ENCODE measurements around the gene CSN1S1.
"Not testable (repeated sequence)": the region's sequence is repeated elsewhere in the genome, so short reads cannot be mapped to it uniquely, and the experiment has no call there.

CSN1S1 gene

GRCh38 chr4:69930768-69931167 lies at the start of gene CSN1S1:
TSS of gene CSN1S1 (plus strand) at chr4:69931068. CDS start at chr4:69932556, 1,488 bp downstream.
- no peak for DNase-seq (ENCODE audit: low read depth in 2 of 2)

GRCh38 chr4:69881173-69881773 lies 49.6 kb upstream of the CSN1S1 start:
- no peak for DNase-seq (ENCODE audit: low read depth in 2 of 2)

- DNase-seq (ENCODE audit: low read depth in 2 of 2): no peak
These were observed 48.7 kb upstream of the CSN1S1 start for GRCh38 chr4:69882150-69882549.

DNA sequence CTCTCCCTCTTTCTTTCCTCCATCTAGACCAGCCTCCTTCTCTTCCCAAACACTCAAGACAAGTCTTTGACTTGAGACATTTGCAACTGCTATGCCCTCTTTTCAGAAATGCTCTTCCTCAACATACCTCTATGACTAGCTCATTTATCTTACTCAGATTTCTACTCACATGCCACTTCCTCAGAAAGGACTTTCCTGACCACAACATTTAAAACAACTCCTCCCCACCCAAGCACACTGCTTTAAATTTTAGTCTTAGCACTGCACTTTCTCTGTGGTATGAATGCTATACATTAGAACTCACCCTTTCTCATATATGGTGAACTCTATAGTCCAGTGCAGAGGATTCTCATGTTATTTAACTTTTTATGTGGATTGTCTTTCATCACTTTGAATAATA lies 42.5 kb upstream of the CSN1S1 start:
- no peak for DNase-seq (ENCODE audit: low read depth in 2 of 2)

- DNase-seq (ENCODE audit: low read depth in 2 of 2): no peak
These were observed 36.7 kb upstream of the CSN1S1 start for GRCh38 chr4:69894186-69894585.

DNA sequence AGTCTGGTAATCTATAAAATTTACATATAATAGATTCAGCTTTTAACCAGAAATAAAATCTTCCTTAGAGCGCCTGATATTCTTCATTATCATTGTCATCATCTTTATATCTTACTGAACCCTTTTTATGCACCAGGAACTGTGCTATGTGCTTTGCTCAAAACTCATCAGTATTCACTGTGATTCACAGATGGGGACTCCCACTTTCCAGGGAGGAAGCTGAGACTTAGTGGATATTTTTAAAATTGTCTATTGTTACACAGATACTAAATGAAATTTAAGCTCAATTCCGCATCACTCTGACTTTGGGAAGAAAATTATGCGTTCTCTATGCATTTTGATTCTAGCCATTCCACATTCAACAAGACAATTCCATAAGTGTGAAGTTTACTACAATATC lies 36.1 kb upstream of the CSN1S1 start:
- no peak for DNase-seq (ENCODE audit: low read depth in 2 of 2)

GRCh38 chr4:69896530-69897116 lies 34.2 kb upstream of the CSN1S1 start:
- DNase-seq (ENCODE audit: low read depth in 2 of 2): no peak

DNA sequence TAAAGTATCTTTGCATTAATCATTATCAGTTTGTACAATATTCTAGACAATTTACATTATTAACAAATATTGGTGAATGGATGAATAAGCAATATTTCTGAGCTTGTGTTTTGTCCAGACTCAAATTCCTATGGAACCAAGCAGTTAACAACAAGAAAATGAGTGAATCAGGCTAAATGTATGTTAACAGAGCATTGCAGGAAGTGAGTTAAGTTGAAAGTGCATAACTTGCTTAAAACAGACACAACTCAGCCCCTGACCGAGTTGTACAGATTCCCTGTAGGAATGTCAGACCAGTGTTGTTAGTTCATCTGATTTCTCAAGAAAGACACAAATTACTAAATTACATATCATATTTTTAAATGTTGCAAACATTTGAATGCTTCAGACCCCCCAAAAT lies 23.7 kb upstream of the CSN1S1 start:
- no peak for DNase-seq (ENCODE audit: low read depth in 2 of 2)

DNA sequence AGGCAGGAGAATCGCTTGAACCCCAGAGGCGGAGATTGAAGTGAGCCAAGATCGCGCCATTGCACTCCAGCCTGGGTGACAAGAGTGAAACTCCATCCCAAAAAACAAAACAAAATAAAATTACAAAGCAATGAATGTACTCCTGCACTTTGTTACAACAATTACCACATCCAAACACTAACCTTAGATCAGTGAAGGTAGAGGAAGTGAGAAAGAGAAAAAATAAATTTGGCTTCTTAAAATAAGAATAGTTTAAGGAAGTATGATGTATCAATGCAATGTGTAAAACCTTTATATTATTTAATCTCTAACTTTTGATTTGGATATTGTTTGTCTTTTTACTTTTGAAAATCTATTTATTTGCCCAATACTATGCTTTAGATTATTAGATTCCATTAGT lies 21.7 kb upstream of the CSN1S1 start:
- no peak for DNase-seq (ENCODE audit: low read depth in 2 of 2)

DNA sequence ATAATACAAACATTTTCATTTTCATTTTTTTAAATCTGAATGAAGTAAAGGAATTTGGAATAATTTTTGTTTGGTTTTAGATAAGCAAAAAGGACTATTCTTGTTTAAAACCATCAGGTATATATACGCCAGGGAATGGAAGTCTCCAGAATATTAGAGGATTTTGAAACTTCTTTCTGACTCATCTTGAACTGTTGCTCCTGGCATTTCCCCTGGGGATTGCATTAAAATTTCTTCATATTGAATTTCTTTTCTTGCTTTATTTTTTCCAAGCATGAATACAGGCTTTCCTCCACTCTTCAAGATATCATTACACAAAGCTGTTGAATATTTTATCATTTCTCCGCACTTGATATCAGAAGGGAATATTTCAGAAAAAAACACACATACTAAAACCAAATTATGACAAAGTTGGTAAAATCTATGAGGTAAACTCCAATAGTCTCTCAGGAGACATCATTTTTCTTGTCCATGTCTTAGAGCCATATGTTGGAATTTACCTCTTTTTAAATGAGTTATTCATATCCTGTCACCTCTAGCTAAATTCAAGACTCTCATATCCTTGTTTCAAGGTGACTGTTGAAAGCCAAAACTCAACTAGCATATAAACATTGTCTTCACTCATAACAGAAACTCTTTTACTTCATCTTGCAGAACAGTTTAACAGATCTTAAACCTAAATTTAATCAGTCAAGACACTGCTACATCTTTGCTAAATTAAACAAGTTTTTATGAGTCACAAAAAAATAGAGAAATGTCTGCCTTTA lies 20.7 kb upstream of the CSN1S1 start:
- DNase-seq (ENCODE audit: low read depth in 2 of 2): no peak

DNA sequence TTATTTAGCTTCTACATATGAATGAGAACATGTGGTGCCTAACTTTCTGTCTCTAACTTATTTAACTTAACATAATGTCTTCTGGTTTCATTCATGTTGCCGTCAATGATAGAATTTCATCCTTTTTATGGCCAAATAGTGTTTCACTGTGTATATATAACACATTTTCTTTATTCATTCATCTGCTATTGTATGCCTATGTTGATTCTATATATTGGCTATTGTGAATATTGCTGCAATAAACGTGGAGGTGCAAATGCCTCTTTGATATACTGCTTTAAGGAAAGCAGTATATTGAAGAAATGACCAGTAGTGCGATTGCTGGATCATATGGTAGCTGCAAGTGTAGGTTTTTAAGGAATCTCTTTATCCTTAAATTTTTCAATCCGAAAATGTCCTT lies 10.0 kb upstream of the CSN1S1 start:
- DNase-seq (ENCODE audit: low read depth in 2 of 2): no peak

- DNase-seq (ENCODE audit: low read depth in 2 of 2): not testable (repeated sequence)
These were observed 7.0 kb upstream of the CSN1S1 start for GRCh38 chr4:69923782-69924410.

DNA sequence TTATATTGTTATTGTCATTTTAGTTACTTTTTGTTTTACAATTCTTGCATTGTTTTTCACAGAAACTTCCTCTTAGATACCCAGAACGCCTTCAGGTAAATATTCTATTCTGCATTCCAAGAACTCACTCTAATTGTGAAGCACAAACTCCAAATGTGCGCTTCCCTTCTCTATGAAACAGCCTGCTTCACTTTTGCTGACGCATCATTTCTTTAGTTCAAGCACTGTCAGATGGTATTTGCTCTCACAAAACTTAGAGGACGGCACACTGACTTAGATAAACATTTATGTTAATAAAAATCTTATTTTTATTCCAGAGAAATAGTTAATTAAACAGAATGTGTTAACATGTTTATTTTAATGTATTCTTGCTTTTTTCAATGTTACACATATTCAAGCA lies 3.3 kb downstream of the CSN1S1 start:
- no peak for DNase-seq (ENCODE audit: low read depth in 2 of 2)

DNA sequence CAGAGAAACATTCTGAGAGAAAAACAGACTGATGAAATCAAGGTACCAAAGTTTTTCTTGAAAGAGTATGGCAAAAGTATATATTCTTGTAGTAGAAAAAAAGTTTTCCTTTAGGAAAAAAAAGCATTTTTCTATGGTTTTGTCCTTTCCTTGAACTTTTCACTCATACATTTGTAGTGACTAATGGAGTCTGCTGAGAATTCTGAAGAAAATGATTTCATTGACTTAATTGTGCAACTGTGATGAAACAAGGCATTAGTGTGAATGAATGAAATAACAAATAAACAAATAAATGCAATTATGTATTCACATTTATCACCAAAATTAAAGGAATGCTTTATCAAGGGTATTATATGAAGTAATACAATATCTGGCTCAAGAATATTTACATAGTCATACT lies 5.7 kb downstream of the CSN1S1 start:
- no peak for DNase-seq (ENCODE audit: low read depth in 2 of 2)

- DNase-seq (ENCODE audit: low read depth in 2 of 2): no peak
These were observed 20.7 kb downstream of the CSN1S1 start for GRCh38 chr4:69951602-69952001.

GRCh38 chr4:69957209-69957608 lies 26.3 kb downstream of the CSN1S1 start:
- DNase-seq (ENCODE audit: low read depth in 2 of 2): no peak

GRCh38 chr4:69965628-69966027 lies 34.8 kb downstream of the CSN1S1 start, which contains the start of gene CSN2:
TSS of gene CSN2 (minus strand) at chr4:69965728. CDS start at chr4:69960995, 4,733 bp downstream.
- no peak for DNase-seq (ENCODE audit: low read depth in 2 of 2)

- DNase-seq (ENCODE audit: low read depth in 2 of 2): no peak
These were observed 39.2 kb downstream of the CSN1S1 start for GRCh38 chr4:69970071-69970470.

DNA sequence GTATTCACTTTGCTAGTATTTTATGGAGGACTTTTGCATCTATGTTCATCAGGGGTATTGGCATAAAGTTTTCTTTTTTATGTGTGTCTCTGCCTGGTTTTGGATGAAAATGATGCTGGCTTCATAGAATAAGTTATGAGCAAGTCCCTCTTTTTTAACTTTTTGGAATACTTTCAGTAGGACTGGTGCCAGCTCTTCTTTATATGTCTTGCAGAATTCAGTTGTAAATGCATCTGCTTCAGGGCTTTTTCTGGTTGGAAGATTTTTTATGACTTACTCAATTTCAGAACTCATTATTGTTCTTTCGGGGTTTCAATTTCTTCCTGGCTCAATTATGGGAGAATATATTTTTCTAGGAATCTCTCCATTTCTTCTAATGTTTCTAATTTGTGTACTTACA lies 43.8 kb downstream of the CSN1S1 start:
- no peak for DNase-seq (ENCODE audit: low read depth in 2 of 2)

DNA sequence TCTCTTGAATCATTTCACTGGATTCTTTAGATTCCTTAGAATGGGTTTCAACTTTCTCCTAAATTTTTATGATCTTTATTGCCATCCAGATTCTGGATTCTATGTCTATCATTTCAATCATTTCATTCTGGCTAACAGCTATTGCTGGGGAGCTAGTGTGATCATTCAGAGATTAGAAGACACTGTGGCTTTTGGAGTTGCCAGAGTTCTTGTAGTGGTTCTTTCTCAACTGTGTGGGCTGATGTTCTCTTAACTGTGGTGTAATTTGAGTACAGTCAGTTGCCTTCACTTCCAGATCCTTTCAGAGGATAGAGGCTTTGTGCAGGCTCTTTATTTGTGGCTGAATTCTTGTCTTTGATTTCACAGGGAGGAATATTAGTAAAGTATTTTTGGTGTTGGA lies 46.7 kb downstream of the CSN1S1 start:
- DNase-seq (ENCODE audit: low read depth in 2 of 2): no peak

DNA sequence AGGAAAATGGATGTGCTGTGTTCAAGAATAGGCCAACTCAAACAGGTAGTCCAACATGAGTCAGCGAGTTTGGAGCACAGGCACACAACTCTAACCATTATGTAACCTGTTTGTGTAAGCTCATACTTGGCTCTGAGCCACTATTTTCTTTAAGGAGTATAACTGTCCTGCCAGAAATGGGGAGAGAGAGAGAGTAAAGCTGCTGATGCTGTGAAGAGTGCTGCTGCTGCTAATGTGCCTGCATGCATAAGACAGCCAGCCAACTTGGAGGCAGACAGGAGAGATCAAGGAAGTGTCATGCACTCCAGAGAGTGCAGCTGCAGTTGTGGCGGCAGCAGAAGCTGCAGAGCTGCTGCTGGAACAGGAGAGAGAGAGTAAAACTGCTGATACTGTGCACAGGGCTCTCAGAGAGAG lies 53.2 kb downstream of the CSN1S1 start:
- DNase-seq (ENCODE audit: low read depth in 2 of 2): no peak

GRCh38 chr4:69986663-69987062 lies 55.8 kb downstream of the CSN1S1 start:
- DNase-seq (ENCODE audit: low read depth in 2 of 2): no peak

GRCh38 chr4:69991016-69991415 lies 60.1 kb downstream of the CSN1S1 start:
- DNase-seq (ENCODE audit: low read depth in 2 of 2): no peak

Measured in stimulated activated CD8-positive, alpha-beta memory T cell treated with anti-CD3 and anti-CD28 coated beads, Interleukin-15, amount 100 ng/mL, for 4 hours (primary cell).